Esophagus muscularis mucosa (tissue), 4 donors: ENCODE results near the gene KHK.

ENCODE experiments used
- EP300 ChIP-seq: sonication (generic); formaldehyde crosslinking; IDR thresholded peaks from one replicate; pipeline ENCODE4 v1.6.1; 2017; ENCODE audit warnings: antibody characterized with exemption
- POLR2AphosphoS5 ChIP-seq, 2 donors: sonication (generic); formaldehyde crosslinking; IDR thresholded peaks; one replicate each; pipeline ENCODE4 v1.6.1; 2017; ENCODE audit warnings: antibody characterized with exemption in 2 of 2
- TF ChIP-seq, protein P1 (sequence below), 3 experiments: fragments of 200-600 bp in 2 of 3; fragments of 450-650 bp in 1 of 3; sonication (generic) in 2 of 3; IDR thresholded peaks; one replicate each; pipeline ENCODE4 v1.5.1; 2017 to 2019; ENCODE audit warnings: antibody characterized with exemption in 3 of 3, mild to moderate bottlenecking in 2 of 3, moderate library complexity in 1 of 3

DNA sequence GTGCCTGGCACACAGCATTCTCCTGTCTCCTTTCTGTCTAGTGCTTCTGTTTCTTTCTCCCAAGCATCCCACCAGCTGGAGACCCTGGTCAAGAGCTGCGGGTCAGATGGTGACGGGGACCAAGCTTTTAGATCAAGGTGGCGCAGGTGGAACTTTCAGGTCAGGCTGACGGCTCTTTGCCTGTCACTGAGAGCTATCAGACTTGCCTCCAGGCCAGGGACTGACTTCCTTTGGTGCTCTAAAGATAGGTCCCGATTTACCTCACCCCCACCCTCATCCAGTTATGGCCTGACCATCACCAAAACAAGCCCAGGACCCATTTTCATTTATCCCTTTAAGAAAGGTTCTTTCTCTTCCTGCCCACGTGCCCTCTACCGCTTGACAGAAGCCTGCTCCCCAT is 9.3 kb upstream of the KHK start:
- TF ChIP-seq, protein P1, sequence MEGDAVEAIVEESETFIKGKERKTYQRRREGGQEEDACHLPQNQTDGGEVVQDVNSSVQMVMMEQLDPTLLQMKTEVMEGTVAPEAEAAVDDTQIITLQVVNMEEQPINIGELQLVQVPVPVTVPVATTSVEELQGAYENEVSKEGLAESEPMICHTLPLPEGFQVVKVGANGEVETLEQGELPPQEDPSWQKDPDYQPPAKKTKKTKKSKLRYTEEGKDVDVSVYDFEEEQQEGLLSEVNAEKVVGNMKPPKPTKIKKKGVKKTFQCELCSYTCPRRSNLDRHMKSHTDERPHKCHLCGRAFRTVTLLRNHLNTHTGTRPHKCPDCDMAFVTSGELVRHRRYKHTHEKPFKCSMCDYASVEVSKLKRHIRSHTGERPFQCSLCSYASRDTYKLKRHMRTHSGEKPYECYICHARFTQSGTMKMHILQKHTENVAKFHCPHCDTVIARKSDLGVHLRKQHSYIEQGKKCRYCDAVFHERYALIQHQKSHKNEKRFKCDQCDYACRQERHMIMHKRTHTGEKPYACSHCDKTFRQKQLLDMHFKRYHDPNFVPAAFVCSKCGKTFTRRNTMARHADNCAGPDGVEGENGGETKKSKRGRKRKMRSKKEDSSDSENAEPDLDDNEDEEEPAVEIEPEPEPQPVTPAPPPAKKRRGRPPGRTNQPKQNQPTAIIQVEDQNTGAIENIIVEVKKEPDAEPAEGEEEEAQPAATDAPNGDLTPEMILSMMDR (IDR thresholded peaks at IDR 0.05) = no peak
- TF ChIP-seq EP300 = no peak
- no peak for TF ChIP-seq POLR2AphosphoS5 (IDR thresholded peaks at IDR 0.05)
